Stomach (tissue), 9 donors: ENCODE data around the gene DOCK9. TPM values are rescaled to one million over a fixed set of nuclear protein-coding genes. Genes with fewer than 3 reads are reported as not detected.
A peak's percentile ranks its signal among the peaks of the same experiment; 100 is the strongest.

ENCODE experiments used
- DNase-seq, 2 donors: peaks; one replicate each; pipeline versions ENCODE4 v3.0.0 to v3.0.0-alpha.2; 2013 to 2019
- H3K27ac ChIP-seq, 5 donors: fragments of 200-600 bp in 4 of 5; sonication (generic) in 4 of 5; one replicate each; pipeline ENCODE4 v1.5.1; 2013 to 2019; ENCODE audit warnings: mild to moderate bottlenecking in 1 of 5, moderate library complexity in 1 of 5
- H3K27me3 ChIP-seq, 3 donors: fragments of 200-600 bp; sonication (generic); one replicate each; pipeline ENCODE4 v1.5.1; 2017 to 2019; ENCODE audit warnings: mixed run types in 1 of 3
- H3K36me3 ChIP-seq, 4 donors: fragments of 200-600 bp; sonication (generic); 1 replicate in 3 of 4; 2 replicates in 1 of 4; pipeline ENCODE4 v1.5.1; 2016 to 2019
- H3K4me1 ChIP-seq, 4 donors: fragments of 200-600 bp; sonication (generic); one replicate each; pipeline ENCODE4 v1.5.1; 2016 to 2019
- H3K4me3 ChIP-seq, 4 donors: fragments of 200-600 bp; sonication (generic) in 3 of 4; one replicate each; pipeline ENCODE4 v1.5.1; 2016 to 2019; ENCODE audit warnings: mild to moderate bottlenecking in 1 of 4
- H3K9me3 ChIP-seq, 4 donors: fragments of 200-600 bp; sonication (generic); one replicate each; pipeline ENCODE4 v1.5.1; 2016 to 2019
- CTCF ChIP-seq, 7 experiments: fragments of 450-650 bp in 4 of 7; fragments of 200-600 bp in 3 of 7; sonication (generic) in 3 of 7; IDR thresholded peaks; one replicate each; pipeline ENCODE4 v1.5.1; 2016 to 2019; ENCODE audit warnings: antibody characterized with exemption in 7 of 7, control low read depth in 2 of 7, mild to moderate bottlenecking in 1 of 7
- EP300 ChIP-seq: sonication (generic); formaldehyde crosslinking; IDR thresholded peaks from one replicate; pipeline ENCODE4 v1.6.1; 2017; ENCODE audit warnings: antibody characterized with exemption
- POLR2A ChIP-seq, 4 donors: fragments of 450-650 bp; IDR thresholded peaks; one replicate each; pipeline ENCODE4 v1.6.1; 2016; ENCODE audit warnings: antibody characterized with exemption in 4 of 4, control low read depth in 2 of 4, mild to moderate bottlenecking in 1 of 4, moderate library complexity in 1 of 4
- POLR2AphosphoS5 ChIP-seq, 3 donors: sonication (generic); formaldehyde crosslinking; IDR thresholded peaks; one replicate each; pipeline ENCODE4 v1.6.1; 2016; ENCODE audit warnings: antibody characterized with exemption in 3 of 3
- WGBS, 5 donors: extraction: QIAGEN DNeasy Blood & Tissue Kit in 3 of 5; methylation state at CpG; one replicate each; pipeline versions ENCODE4 v1.1.5 to v1.1.7; 2013 to 2018; 5-methylcytosine and 5-hydroxymethylcytosine counted together
- intact Hi-C: fragments of 100-400 bp; cut with DNase I; formaldehyde crosslinking; loops from one replicate; pipeline ENCODE4 v1.15.1; 2023; ENCODE audit warnings: low total_unique reads
- polyA plus RNA-seq, 3 donors: library from polyadenylated mRNA; stranded (reverse); fragments of 200-250 nt; gene quantifications; one replicate each; pipeline ENCODE4 v1.2.3, GENCODE V29; 2013
- total RNA-seq, 5 donors: library from RNA; depleted of rRNA; stranded (reverse); fragments of >200 nt; gene quantifications; one replicate each; pipeline versions ENCODE4 v1.1.0 to v1.2.3, GENCODE V29; 2014 to 2016
- donor health status: healthy with polysubstance abuse.
- donor health status: Bipolar disorder and iron deficiency.
- donor health status: healthy.

DOCK9 gene
- total and polyA plus RNA-seq, 8 donors: 8.7 to 97.9 (median 49.2) TPM

- no peak overlapping the region for H3K27ac ChIP-seq
- H3K36me3 ChIP-seq: no peaks in the 10 kb centered on the region
- H3K27me3 ChIP-seq: no peaks in the 10 kb centered on the region
- TF ChIP-seq CTCF (IDR thresholded peaks at IDR 0.05) (no peak), POLR2A (IDR thresholded peaks at IDR 0.05) (no peak), EP300 (no peak), POLR2AphosphoS5 (IDR thresholded peaks at IDR 0.05) (no peak)
- H3K4me3 ChIP-seq: no peak overlapping the region
- 92 to 96% (median 95%) methylated on average over 11 of the region's 11 CpGs for WGBS, 5 donors
- no peaks in the 10 kb centered on the region for H3K9me3 ChIP-seq
- no peak for DNase-seq
- H3K4me1 ChIP-seq: peaks cover 0 to 28% (median 17%) of the 10 kb centered on the region in 4 donors
- intact Hi-C loops: no loop called here
Measured at GRCh38 chr13:98997011-98997730, 19.3 kb upstream of the DOCK9 start.

- intact Hi-C loops: no loop called here
- Histone ChIP-seq H3K36me3 (no peaks in the 10 kb centered on the region), H3K4me1 (peaks cover 0 to 28% (median 17%) of the 10 kb centered on the region in 4 donors), H3K27me3 (no peaks in the 10 kb centered on the region), H3K9me3 (no peaks in the 10 kb centered on the region), H3K27ac (no peak overlapping the region), H3K4me3 (no peak overlapping the region)
- DNase-seq: no peak
- TF ChIP-seq POLR2AphosphoS5 (IDR thresholded peaks at IDR 0.05) (no peak), CTCF (IDR thresholded peaks at IDR 0.05) (no peak), EP300 (no peak)
- 97 to 98% (median 98%) methylated on average over 5 of the region's 5 CpGs for WGBS, 5 donors
Measured at GRCh38 chr13:98996046-98996445, 18.2 kb upstream of the DOCK9 start.

- H3K9me3 ChIP-seq: no peaks in the 10 kb centered on the region
- H3K27me3 ChIP-seq: no peaks in the 10 kb centered on the region
- peaks cover 0 to 20% (median 13%) of the 10 kb centered on the region in 4 donors for H3K4me1 ChIP-seq
- H3K36me3 ChIP-seq: no peaks in the 10 kb centered on the region
- intact Hi-C loops: no loop called here
- H3K4me3 ChIP-seq: no peak overlapping the region
- TF ChIP-seq CTCF (IDR thresholded peaks at IDR 0.05): no peak
- TF ChIP-seq POLR2AphosphoS5 (IDR thresholded peaks at IDR 0.05): no peak
- no peak for TF ChIP-seq EP300
- no peak for TF ChIP-seq POLR2A (IDR thresholded peaks at IDR 0.05)
- 80 to 85% (median 82%) methylated on average over 6 of the region's 6 CpGs for WGBS, 5 donors
- peak in 1 of 2 donors; percentile 41 for DNase-seq
- H3K27ac ChIP-seq: no peak overlapping the region
Measured at GRCh38 chr13:98994896-98995295, 17.0 kb upstream of the DOCK9 start.

GRCh38 chr13:98994080-98994479, 16.2 kb upstream of the DOCK9 start:
- H3K27me3 ChIP-seq: no peaks in the 10 kb centered on the region
- peaks cover 0 to 12% (median 6%) of the 10 kb centered on the region in 4 donors for H3K4me1 ChIP-seq
- no peaks in the 10 kb centered on the region for H3K9me3 ChIP-seq
- 95 to 97% (median 97%) methylated on average over 2 of the region's 2 CpGs for WGBS, 5 donors
- no peak for TF ChIP-seq CTCF (IDR thresholded peaks at IDR 0.05)
- TF ChIP-seq POLR2A (IDR thresholded peaks at IDR 0.05): no peak
- TF ChIP-seq EP300: no peak
- no peak for TF ChIP-seq POLR2AphosphoS5 (IDR thresholded peaks at IDR 0.05)
- H3K4me3 ChIP-seq: no peak overlapping the region
- no peaks in the 10 kb centered on the region for H3K36me3 ChIP-seq
- intact Hi-C loops: no loop called here
- no peak overlapping the region for H3K27ac ChIP-seq
- no peak for DNase-seq
